ENCODE measurements around the gene DYNC1LI2.

GRCh38 chr16:66713076-66713475, 38.3 kb downstream of the DYNC1LI2 start:
- TF ChIP-seq, protein P1, sequence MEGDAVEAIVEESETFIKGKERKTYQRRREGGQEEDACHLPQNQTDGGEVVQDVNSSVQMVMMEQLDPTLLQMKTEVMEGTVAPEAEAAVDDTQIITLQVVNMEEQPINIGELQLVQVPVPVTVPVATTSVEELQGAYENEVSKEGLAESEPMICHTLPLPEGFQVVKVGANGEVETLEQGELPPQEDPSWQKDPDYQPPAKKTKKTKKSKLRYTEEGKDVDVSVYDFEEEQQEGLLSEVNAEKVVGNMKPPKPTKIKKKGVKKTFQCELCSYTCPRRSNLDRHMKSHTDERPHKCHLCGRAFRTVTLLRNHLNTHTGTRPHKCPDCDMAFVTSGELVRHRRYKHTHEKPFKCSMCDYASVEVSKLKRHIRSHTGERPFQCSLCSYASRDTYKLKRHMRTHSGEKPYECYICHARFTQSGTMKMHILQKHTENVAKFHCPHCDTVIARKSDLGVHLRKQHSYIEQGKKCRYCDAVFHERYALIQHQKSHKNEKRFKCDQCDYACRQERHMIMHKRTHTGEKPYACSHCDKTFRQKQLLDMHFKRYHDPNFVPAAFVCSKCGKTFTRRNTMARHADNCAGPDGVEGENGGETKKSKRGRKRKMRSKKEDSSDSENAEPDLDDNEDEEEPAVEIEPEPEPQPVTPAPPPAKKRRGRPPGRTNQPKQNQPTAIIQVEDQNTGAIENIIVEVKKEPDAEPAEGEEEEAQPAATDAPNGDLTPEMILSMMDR (conservative IDR thresholded peaks at IDR 0.05) = no peak
- TF ChIP-seq EZH2 (IDR thresholded peaks at IDR 0.05; ENCODE audit: low read depth) = no peak

Data from PC-9 (cell line).